ENCODE results near the gene ADRA2B. TPM values are rescaled to one million over a fixed set of nuclear protein-coding genes. Genes with fewer than 3 reads are reported as not detected.

ADRA2B gene
- total RNA-seq, 6 experiments from 2014 or later, result 1.7 to 8.1 (median 3.2) TPM

DNA sequence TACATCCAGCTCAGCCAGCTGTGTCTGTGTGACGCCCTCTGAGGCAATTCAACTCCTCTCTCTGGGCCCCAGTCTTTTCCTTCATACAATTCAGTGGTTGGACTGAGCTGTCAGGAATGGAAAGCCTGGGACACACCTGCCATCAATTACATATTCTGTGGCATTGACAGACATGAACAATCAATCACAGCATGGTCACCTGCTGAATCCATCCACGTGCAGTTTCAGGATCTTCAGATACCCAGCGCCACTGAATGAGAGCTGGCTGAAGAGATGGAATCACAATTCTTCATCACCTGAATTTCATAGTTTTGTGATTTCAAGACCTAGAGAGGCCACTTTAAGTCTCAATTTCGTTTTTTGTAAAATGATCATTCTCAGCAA is 5.1 kb downstream of the ADRA2B start:
- 52% methylated on average over 2 of the region's 4 CpGs for WGBS (ENCODE audit: insufficient coverage, low coverage, low lambda C conversion rate, missing lambda C conversion rate)
- no peaks in the 10 kb centered on the region for H3K27me3 ChIP-seq
- H3K4me3 ChIP-seq, result no peak overlapping the region
- H3K4me1 ChIP-seq, result no peaks in the 10 kb centered on the region
- H3K27ac ChIP-seq, result no peak overlapping the region
- TF ChIP-seq POLR2A (IDR thresholded peaks at IDR 0.05), result no peak
- TF ChIP-seq, protein P1, sequence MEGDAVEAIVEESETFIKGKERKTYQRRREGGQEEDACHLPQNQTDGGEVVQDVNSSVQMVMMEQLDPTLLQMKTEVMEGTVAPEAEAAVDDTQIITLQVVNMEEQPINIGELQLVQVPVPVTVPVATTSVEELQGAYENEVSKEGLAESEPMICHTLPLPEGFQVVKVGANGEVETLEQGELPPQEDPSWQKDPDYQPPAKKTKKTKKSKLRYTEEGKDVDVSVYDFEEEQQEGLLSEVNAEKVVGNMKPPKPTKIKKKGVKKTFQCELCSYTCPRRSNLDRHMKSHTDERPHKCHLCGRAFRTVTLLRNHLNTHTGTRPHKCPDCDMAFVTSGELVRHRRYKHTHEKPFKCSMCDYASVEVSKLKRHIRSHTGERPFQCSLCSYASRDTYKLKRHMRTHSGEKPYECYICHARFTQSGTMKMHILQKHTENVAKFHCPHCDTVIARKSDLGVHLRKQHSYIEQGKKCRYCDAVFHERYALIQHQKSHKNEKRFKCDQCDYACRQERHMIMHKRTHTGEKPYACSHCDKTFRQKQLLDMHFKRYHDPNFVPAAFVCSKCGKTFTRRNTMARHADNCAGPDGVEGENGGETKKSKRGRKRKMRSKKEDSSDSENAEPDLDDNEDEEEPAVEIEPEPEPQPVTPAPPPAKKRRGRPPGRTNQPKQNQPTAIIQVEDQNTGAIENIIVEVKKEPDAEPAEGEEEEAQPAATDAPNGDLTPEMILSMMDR (IDR thresholded peaks at IDR 0.05), result no peak
- DNase-seq (no peak), ATAC-seq (no peak)
- no peaks in the 10 kb centered on the region for H3K36me3 ChIP-seq
- intact Hi-C loops (cut with DNase I), result no loop called here
- no peaks in the 10 kb centered on the region for H3K9me3 ChIP-seq

DNA sequence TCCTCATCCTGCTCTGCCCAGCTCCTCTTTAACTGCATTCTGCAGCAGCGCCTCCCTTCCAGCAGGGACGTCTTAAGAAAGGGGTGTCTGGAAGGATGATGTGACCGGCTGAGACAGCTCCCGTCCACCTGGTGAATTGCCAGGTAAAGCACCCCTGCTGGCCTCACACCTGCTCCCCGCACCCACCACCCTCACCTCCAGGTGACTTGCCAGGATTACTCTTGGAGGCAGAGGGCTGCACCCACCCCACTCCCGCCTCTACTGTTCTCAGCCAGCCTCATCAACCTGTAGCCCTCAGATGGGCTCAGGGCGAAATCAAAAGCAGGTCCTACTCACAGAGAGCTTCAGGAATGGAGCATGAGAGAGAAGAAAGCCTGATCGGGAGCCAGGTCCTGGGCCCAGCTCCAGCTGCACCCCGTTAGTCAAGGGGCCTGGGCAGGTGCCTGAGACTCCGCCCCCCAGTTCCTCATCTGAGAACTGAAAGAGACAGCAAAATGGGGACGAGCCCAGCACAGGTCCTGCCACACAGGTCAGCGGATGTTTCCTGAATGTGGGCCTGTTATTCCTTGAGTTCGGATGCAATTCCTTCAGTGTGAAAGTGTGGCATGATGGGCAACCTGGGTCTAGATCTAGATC is 5.6 kb downstream of the ADRA2B start:
- Histone ChIP-seq H3K4me1 (no peaks in the 10 kb centered on the region), H3K4me3 (no peak overlapping the region), H3K36me3 (no peaks in the 10 kb centered on the region), H3K27me3 (no peaks in the 10 kb centered on the region), H3K9me3 (no peaks in the 10 kb centered on the region), H3K27ac (no peak overlapping the region)
- ATAC-seq, result no peak
- intact Hi-C loops (cut with DNase I), result no loop called here
- 82% methylated on average over 5 of the region's 13 CpGs for WGBS (ENCODE audit: insufficient coverage, low coverage, low lambda C conversion rate, missing lambda C conversion rate)
- DNase-seq, result peak in 2 of 3 donors; percentile 10 to 41
- TF ChIP-seq, protein P1 (IDR thresholded peaks at IDR 0.05), result no peak
- no peak for TF ChIP-seq POLR2A (IDR thresholded peaks at IDR 0.05)

DNA sequence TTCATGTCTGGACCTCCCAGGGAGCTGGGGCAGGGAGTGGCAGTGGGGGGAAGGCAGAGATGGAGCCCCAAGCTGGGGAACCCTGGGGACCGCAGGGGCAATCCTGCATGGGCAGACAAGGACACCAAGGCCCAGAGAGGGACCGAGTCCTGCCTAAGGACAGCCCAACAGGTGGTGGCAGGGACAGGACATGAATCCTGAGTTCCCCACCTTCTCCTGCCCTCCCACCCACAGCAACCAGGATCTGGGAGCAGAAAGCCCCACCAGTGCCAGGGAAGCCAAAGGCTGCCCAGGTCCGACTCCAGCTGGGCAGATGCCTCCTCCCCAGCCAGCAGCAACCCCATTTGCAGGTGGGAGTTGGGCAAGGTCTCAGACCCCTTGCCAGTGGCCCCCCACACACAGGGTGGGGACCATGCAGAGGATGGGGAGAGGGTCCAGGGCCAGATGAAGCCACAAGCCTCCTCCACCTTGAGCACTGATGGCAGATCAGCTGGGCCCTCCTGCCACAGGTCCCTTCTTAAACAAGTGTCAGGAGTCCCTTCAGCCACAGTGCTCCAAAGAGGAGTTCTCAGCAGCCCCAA is 6.3 kb downstream of the ADRA2B start:
- Histone ChIP-seq H3K27ac (no peak overlapping the region), H3K27me3 (no peaks in the 10 kb centered on the region), H3K9me3 (no peaks in the 10 kb centered on the region), H3K36me3 (no peaks in the 10 kb centered on the region), H3K4me3 (no peak overlapping the region), H3K4me1 (no peaks in the 10 kb centered on the region)
- WGBS (ENCODE audit: insufficient coverage, low coverage, low lambda C conversion rate, missing lambda C conversion rate), result 80% methylated on average over 1 of the region's 3 CpGs
- ATAC-seq, result no peak
- no peak for TF ChIP-seq POLR2A (IDR thresholded peaks at IDR 0.05)
- TF ChIP-seq, protein P1 (IDR thresholded peaks at IDR 0.05), result no peak
- peak in 2 of 3 donors; percentile 8 to 39 for DNase-seq
- intact Hi-C loops (cut with DNase I), result no loop called here

DNA sequence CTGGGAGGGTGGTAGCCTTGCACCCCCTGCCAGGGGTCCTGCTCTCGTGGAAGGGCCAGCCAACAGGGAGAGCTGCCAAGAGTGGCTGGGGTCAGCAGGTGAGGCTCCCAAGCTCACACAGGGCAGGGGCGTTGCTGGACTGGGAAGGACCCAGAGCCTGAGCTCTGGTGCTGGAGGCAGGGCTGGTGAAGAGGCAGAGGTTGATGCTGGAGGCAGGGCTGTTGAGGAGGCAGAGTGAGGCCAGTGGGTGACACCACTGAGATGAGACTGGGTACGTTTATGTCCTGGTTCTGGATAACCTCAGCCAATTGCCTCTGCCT is 7.0 kb downstream of the ADRA2B start:
- intact Hi-C loops (cut with DNase I), result no loop called here
- TF ChIP-seq, protein P1 (IDR thresholded peaks at IDR 0.05), result no peak
- no peak for TF ChIP-seq POLR2A (IDR thresholded peaks at IDR 0.05)
- no peaks in the 10 kb centered on the region for H3K36me3 ChIP-seq
- H3K27ac ChIP-seq, result no peak overlapping the region
- ATAC-seq, result no peak
- H3K9me3 ChIP-seq, result no peaks in the 10 kb centered on the region
- WGBS (ENCODE audit: insufficient coverage, low coverage, low lambda C conversion rate, missing lambda C conversion rate), result 38% methylated on average over 1 of the region's 3 CpGs
- H3K4me1 ChIP-seq, result no peaks in the 10 kb centered on the region
- peak in 2 of 3 donors; percentile 21 to 53 for DNase-seq
- H3K27me3 ChIP-seq, result no peaks in the 10 kb centered on the region
- no peak overlapping the region for H3K4me3 ChIP-seq
